HepG2 (cell line): ENCODE data around the gene NRDE2. TPM values are rescaled to one million over a fixed set of nuclear protein-coding genes. Genes with fewer than 3 reads are reported as not detected.

ENCODE experiments used
- GABPA ChIP-seq, 2 experiments: IDR thresholded peaks; 2 replicates each; pipeline ENCODE4 v1.6.1; 2011 to 2016; ENCODE audit warnings: low read depth in 2 of 2, low read length in 1 of 2, missing biosample characterization in 1 of 2, missing genetic modification characterization in 1 of 2
- GFI1 ChIP-seq: sonication (generic); formaldehyde crosslinking; IDR thresholded peaks from 2 replicates; pipeline ENCODE4 v1.5.0; 2020; ENCODE audit warnings: missing genetic modification reagents, mild to moderate bottlenecking, borderline replicate concordance
- NFATC3 ChIP-seq: sonication (generic); formaldehyde crosslinking; IDR thresholded peaks from 2 replicates; pipeline ENCODE4 v1.5.1; 2020; ENCODE audit warnings: mild to moderate bottlenecking, missing genetic modification reagents
- NR2F1 ChIP-seq, 2 experiments: fragments of 450-650 bp in 1 of 2; formaldehyde crosslinking in 1 of 2; IDR thresholded peaks; 2 replicates each; pipeline versions ENCODE4 v1.5.0 to v1.6.1; 2016 to 2020; ENCODE audit warnings: mild to moderate bottlenecking in 1 of 2, missing compliant biosample characterization in 1 of 2, missing genetic modification reagents in 1 of 2, moderate library complexity in 1 of 2
- ZNF207 ChIP-seq: fragments of 450-650 bp; IDR thresholded peaks from 2 replicates; pipeline ENCODE4 v1.6.1; 2016; ENCODE audit warnings: antibody characterized with exemption, borderline replicate concordance
- ZNF224 ChIP-seq: sonication (generic); formaldehyde crosslinking; IDR thresholded peaks from 2 replicates; pipeline ENCODE4 v1.5.0; 2020; ENCODE audit warnings: mild to moderate bottlenecking, missing genetic modification reagents
- polyA plus RNA-seq, 8 experiments: library from polyadenylated mRNA; depleted of rRNA in 3 of 8; stranded (reverse) in 7 of 8; unstranded in 1 of 8; fragments of >200 nt; fragmentation: Illumina TruSeq in 4 of 8; extraction: Trizol in 4 of 8; gene quantifications; 2 replicates each; pipeline versions ENCODE4 v1.2.1 to v1.2.3, GENCODE V29; 2011 to 2016; ENCODE audit warnings: low read depth in 4 of 8, missing spikeins in 1 of 8, mixed read lengths in 1 of 8; ENCODE audit not compliant: insufficient read depth in 1 of 8
- total RNA-seq, 5 experiments: library from RNA; depleted of rRNA; stranded (reverse); fragments of >200 nt; fragmentation: Illumina TruSeq; extraction: Trizol; gene quantifications; 2 replicates each; pipeline ENCODE4 v1.2.3, GENCODE V29; 2016; ENCODE audit warnings: low read depth in 1 of 5
- TF ChIP-seq, protein P1 (sequence below): sonication (generic); formaldehyde crosslinking; IDR thresholded peaks from 2 replicates; pipeline ENCODE4 v1.5.0; 2020; ENCODE audit warnings: mild to moderate bottlenecking, missing genetic modification reagents
- TF ChIP-seq, protein P2 (sequence below): sonication (generic); formaldehyde crosslinking; IDR thresholded peaks from 2 replicates; pipeline ENCODE4 v1.4.0; 2020; ENCODE audit warnings: missing genetic modification reagents, borderline replicate concordance
- TF ChIP-seq, protein P3 (sequence below): sonication (generic); formaldehyde crosslinking; IDR thresholded peaks from 2 replicates; pipeline ENCODE4 v1.9.0; 2021; ENCODE audit warnings: mild to moderate bottlenecking, missing genetic modification reagents

The NRDE2 gene
- total and polyA plus RNA-seq, 2 of the 13 experiments (the other 11 are each of a cell fraction or from before 2014, with no cell fraction given): 5.6 to 12.5 TPM

DNA sequence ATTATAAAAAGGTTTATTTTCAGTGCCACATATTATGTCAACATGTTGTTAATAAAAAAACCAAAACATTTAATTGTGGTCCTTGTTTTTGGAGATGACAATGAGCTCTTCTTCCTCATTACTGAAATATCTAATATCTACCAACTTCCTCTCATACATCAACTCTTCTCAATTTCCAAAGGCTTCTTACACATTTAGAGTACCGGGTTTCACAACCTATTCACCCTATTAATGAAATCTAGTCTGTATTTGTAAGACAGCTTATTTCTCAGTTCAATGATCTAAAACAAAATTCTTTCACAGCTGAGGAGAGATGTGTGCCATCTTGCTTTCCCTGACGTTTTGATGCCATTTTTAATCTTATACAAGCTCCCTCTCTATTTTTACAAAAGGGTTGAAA lies 14.5 kb downstream of the NRDE2 start (continued):
- TF ChIP-seq ZNF207: no peak
- TF ChIP-seq ZNF224: no peak
- TF ChIP-seq, protein P1, sequence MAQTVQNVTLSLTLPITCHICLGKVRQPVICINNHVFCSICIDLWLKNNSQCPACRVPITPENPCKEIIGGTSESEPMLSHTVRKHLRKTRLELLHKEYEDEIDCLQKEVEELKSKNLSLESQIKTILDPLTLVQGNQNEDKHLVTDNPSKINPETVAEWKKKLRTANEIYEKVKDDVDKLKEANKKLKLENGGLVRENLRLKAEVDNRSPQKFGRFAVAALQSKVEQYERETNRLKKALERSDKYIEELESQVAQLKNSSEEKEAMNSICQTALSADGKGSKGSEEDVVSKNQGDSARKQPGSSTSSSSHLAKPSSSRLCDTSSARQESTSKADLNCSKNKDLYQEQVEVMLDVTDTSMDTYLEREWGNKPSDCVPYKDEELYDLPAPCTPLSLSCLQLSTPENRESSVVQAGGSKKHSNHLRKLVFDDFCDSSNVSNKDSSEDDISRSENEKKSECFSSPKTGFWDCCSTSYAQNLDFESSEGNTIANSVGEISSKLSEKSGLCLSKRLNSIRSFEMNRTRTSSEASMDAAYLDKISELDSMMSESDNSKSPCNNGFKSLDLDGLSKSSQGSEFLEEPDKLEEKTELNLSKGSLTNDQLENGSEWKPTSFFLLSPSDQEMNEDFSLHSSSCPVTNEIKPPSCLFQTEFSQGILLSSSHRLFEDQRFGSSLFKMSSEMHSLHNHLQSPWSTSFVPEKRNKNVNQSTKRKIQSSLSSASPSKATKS (CRISPR knock-in tag): no peak
- TF ChIP-seq NR2F1 (CRISPR knock-in tag; IDR thresholded peaks at IDR 0.05): no peak
- no peak for TF ChIP-seq GFI1
- TF ChIP-seq, protein P2, sequence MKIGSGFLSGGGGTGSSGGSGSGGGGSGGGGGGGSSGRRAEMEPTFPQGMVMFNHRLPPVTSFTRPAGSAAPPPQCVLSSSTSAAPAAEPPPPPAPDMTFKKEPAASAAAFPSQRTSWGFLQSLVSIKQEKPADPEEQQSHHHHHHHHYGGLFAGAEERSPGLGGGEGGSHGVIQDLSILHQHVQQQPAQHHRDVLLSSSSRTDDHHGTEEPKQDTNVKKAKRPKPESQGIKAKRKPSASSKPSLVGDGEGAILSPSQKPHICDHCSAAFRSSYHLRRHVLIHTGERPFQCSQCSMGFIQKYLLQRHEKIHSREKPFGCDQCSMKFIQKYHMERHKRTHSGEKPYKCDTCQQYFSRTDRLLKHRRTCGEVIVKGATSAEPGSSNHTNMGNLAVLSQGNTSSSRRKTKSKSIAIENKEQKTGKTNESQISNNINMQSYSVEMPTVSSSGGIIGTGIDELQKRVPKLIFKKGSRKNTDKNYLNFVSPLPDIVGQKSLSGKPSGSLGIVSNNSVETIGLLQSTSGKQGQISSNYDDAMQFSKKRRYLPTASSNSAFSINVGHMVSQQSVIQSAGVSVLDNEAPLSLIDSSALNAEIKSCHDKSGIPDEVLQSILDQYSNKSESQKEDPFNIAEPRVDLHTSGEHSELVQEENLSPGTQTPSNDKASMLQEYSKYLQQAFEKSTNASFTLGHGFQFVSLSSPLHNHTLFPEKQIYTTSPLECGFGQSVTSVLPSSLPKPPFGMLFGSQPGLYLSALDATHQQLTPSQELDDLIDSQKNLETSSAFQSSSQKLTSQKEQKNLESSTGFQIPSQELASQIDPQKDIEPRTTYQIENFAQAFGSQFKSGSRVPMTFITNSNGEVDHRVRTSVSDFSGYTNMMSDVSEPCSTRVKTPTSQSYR: no peak
- TF ChIP-seq, protein P3, sequence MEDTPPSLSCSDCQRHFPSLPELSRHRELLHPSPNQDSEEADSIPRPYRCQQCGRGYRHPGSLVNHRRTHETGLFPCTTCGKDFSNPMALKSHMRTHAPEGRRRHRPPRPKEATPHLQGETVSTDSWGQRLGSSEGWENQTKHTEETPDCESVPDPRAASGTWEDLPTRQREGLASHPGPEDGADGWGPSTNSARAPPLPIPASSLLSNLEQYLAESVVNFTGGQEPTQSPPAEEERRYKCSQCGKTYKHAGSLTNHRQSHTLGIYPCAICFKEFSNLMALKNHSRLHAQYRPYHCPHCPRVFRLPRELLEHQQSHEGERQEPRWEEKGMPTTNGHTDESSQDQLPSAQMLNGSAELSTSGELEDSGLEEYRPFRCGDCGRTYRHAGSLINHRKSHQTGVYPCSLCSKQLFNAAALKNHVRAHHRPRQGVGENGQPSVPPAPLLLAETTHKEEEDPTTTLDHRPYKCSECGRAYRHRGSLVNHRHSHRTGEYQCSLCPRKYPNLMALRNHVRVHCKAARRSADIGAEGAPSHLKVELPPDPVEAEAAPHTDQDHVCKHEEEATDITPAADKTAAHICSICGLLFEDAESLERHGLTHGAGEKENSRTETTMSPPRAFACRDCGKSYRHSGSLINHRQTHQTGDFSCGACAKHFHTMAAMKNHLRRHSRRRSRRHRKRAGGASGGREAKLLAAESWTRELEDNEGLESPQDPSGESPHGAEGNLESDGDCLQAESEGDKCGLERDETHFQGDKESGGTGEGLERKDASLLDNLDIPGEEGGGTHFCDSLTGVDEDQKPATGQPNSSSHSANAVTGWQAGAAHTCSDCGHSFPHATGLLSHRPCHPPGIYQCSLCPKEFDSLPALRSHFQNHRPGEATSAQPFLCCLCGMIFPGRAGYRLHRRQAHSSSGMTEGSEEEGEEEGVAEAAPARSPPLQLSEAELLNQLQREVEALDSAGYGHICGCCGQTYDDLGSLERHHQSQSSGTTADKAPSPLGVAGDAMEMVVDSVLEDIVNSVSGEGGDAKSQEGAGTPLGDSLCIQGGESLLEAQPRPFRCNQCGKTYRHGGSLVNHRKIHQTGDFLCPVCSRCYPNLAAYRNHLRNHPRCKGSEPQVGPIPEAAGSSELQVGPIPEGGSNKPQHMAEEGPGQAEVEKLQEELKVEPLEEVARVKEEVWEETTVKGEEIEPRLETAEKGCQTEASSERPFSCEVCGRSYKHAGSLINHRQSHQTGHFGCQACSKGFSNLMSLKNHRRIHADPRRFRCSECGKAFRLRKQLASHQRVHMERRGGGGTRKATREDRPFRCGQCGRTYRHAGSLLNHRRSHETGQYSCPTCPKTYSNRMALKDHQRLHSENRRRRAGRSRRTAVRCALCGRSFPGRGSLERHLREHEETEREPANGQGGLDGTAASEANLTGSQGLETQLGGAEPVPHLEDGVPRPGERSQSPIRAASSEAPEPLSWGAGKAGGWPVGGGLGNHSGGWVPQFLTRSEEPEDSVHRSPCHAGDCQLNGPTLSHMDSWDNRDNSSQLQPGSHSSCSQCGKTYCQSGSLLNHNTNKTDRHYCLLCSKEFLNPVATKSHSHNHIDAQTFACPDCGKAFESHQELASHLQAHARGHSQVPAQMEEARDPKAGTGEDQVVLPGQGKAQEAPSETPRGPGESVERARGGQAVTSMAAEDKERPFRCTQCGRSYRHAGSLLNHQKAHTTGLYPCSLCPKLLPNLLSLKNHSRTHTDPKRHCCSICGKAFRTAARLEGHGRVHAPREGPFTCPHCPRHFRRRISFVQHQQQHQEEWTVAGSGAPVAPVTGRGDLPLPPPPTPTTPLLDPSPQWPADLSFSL: no peak
- TF ChIP-seq NFATC3 (CRISPR knock-in tag): no peak
- no peak for TF ChIP-seq GABPA (IDR thresholded peaks at IDR 0.05; ENCODE audit: low read depth, low read length)
- no peak for TF ChIP-seq GABPA (CRISPR knock-in tag; IDR thresholded peaks at IDR 0.05; ENCODE audit: low read depth)
